ENCODE data around the gene PTPRK.

Gene PTPRK

DNA sequence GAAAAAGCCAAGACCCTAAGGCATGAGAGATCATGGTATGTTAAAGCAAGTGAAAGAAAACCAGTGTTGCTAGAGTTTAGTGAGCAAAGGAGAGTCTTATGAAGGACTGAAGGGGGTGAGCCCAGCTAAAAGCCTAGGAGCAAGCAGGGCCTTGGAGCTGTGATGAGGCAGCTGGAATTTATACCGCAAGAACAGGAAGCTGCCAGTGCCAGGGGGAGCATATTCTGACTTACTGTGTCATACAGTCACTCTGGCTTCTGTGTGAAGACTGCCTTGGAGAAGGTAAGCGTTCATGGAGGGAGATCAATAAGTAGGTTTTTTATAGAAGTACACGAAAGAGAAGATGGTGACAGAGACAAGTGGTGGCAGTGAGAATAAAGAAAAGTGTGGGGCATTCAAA lies 310.6 kb downstream of the PTPRK start:
- DNase-seq = peak in 1 of 2 donors; percentile 3
- H3K4ac ChIP-seq (ENCODE audit: low read depth, low read length) = no peak overlapping the region
- no peak overlapping the region for H3K4me2 ChIP-seq (ENCODE audit: low read length)
- H3K4me3 ChIP-seq (ENCODE audit: low read depth, low read length) = no peak overlapping the region
- H3K4me1 ChIP-seq (ENCODE audit: control insufficient read depth in 1 of 2, insufficient read depth in 2 of 2, low read length in 2 of 2) = no peaks in the 10 kb centered on the region
- no peak overlapping the region for H3K18ac ChIP-seq (ENCODE audit: low read length)
- no peak overlapping the region for H4K12ac ChIP-seq (ENCODE audit: low read depth, low read length)
- no peak overlapping the region for H3K23ac ChIP-seq (ENCODE audit: low read length)
- no peak overlapping the region for H2AK5ac ChIP-seq (ENCODE audit: low read length)
- H3K27me3 ChIP-seq (ENCODE audit: insufficient read depth, low read length) = no peaks in the 10 kb centered on the region
- H3K9me3 ChIP-seq (ENCODE audit: insufficient read depth, low read depth, low read length) = no peaks in the 10 kb centered on the region
- no peaks in the 10 kb centered on the region for H3K79me2 ChIP-seq (ENCODE audit: control insufficient read depth, insufficient read depth, low read length, poor library complexity)
- H3K9ac ChIP-seq (ENCODE audit: low read length) = no peak overlapping the region
- H4K8ac ChIP-seq (ENCODE audit: low read depth, low read length) = no peak overlapping the region
- H2BK12ac ChIP-seq (ENCODE audit: low read length) = no peak overlapping the region
- H3K14ac ChIP-seq (ENCODE audit: low read length) = no peak overlapping the region
- no peak overlapping the region for H4K91ac ChIP-seq (ENCODE audit: low read depth, low read length)
- H3K27ac ChIP-seq (ENCODE audit: low read depth, low read length) = no peak overlapping the region
- no peak overlapping the region for H2BK5ac ChIP-seq (ENCODE audit: low read depth, low read length, poor library complexity)
- no peaks in the 10 kb centered on the region for H3K36me3 ChIP-seq (ENCODE audit: control insufficient read depth in 1 of 2, insufficient read depth in 2 of 2, low read length in 2 of 2)
- WGBS (ENCODE audit: extremely low coverage, insufficient coverage, insufficient read length) = no CpG with 5 or more reads among the region's 3 CpGs
- H3K79me1 ChIP-seq (ENCODE audit: low read length) = no peaks in the 10 kb centered on the region
- H2BK120ac ChIP-seq (ENCODE audit: insufficient read depth, low read length, poor library complexity) = no peak overlapping the region
- H2AFZ ChIP-seq (ENCODE audit: insufficient read depth, low read length, poor library complexity) = no peak overlapping the region

GRCh38 chr6:128208851-128209580 lies 311.4 kb downstream of the PTPRK start:
- Histone ChIP-seq H3K4me2 (ENCODE audit: low read length) (no peak overlapping the region), H3K14ac (ENCODE audit: low read length) (no peak overlapping the region), H3K4me3 (ENCODE audit: low read depth, low read length) (no peak overlapping the region), H4K12ac (ENCODE audit: low read depth, low read length) (no peak overlapping the region), H4K91ac (ENCODE audit: low read depth, low read length) (no peak overlapping the region), H2AFZ (ENCODE audit: insufficient read depth, low read length, poor library complexity) (no peak overlapping the region), H3K27ac (ENCODE audit: low read depth, low read length) (no peak overlapping the region), H3K27me3 (ENCODE audit: insufficient read depth, low read length) (no peaks in the 10 kb centered on the region), H2BK5ac (ENCODE audit: low read depth, low read length, poor library complexity) (no peak overlapping the region), H3K79me2 (ENCODE audit: control insufficient read depth, insufficient read depth, low read length, poor library complexity) (no peaks in the 10 kb centered on the region), H3K9me3 (ENCODE audit: insufficient read depth, low read depth, low read length) (no peaks in the 10 kb centered on the region), H3K18ac (ENCODE audit: low read length) (no peak overlapping the region), H3K4me1 (ENCODE audit: control insufficient read depth in 1 of 2, insufficient read depth in 2 of 2, low read length in 2 of 2) (no peaks in the 10 kb centered on the region), H2AK5ac (ENCODE audit: low read length) (no peak overlapping the region), H4K8ac (ENCODE audit: low read depth, low read length) (no peak overlapping the region), H3K79me1 (ENCODE audit: low read length) (no peaks in the 10 kb centered on the region), H2BK12ac (ENCODE audit: low read length) (no peak overlapping the region), H3K36me3 (ENCODE audit: control insufficient read depth in 1 of 2, insufficient read depth in 2 of 2, low read length in 2 of 2) (no peaks in the 10 kb centered on the region), H3K9ac (ENCODE audit: low read length) (no peak overlapping the region), H3K4ac (ENCODE audit: low read depth, low read length) (no peak overlapping the region), H3K23ac (ENCODE audit: low read length) (no peak overlapping the region), H2BK120ac (ENCODE audit: insufficient read depth, low read length, poor library complexity) (no peak overlapping the region)
- no peak for DNase-seq
- WGBS (ENCODE audit: extremely low coverage, insufficient coverage, insufficient read length) = no CpG with 5 or more reads among the region's 5 CpGs

GRCh38 chr6:128208078-128208477 lies 312.3 kb downstream of the PTPRK start:
- Histone ChIP-seq H2BK120ac (ENCODE audit: insufficient read depth, low read length, poor library complexity) (no peak overlapping the region), H2AK5ac (ENCODE audit: low read length) (no peak overlapping the region), H3K79me1 (ENCODE audit: low read length) (no peaks in the 10 kb centered on the region), H3K4me1 (ENCODE audit: control insufficient read depth in 1 of 2, insufficient read depth in 2 of 2, low read length in 2 of 2) (no peaks in the 10 kb centered on the region), H3K36me3 (ENCODE audit: control insufficient read depth in 1 of 2, insufficient read depth in 2 of 2, low read length in 2 of 2) (no peaks in the 10 kb centered on the region), H3K14ac (ENCODE audit: low read length) (no peak overlapping the region), H3K18ac (ENCODE audit: low read length) (no peak overlapping the region), H3K4ac (ENCODE audit: low read depth, low read length) (no peak overlapping the region), H3K27ac (ENCODE audit: low read depth, low read length) (no peak overlapping the region), H3K4me3 (ENCODE audit: low read depth, low read length) (no peak overlapping the region), H3K9me3 (ENCODE audit: insufficient read depth, low read depth, low read length) (no peaks in the 10 kb centered on the region), H3K27me3 (ENCODE audit: insufficient read depth, low read length) (no peaks in the 10 kb centered on the region), H2BK5ac (ENCODE audit: low read depth, low read length, poor library complexity) (no peak overlapping the region), H3K9ac (ENCODE audit: low read length) (no peak overlapping the region), H2AFZ (ENCODE audit: insufficient read depth, low read length, poor library complexity) (no peak overlapping the region), H4K12ac (ENCODE audit: low read depth, low read length) (no peak overlapping the region), H3K79me2 (ENCODE audit: control insufficient read depth, insufficient read depth, low read length, poor library complexity) (no peaks in the 10 kb centered on the region), H4K91ac (ENCODE audit: low read depth, low read length) (no peak overlapping the region), H3K4me2 (ENCODE audit: low read length) (no peak overlapping the region), H3K23ac (ENCODE audit: low read length) (no peak overlapping the region), H2BK12ac (ENCODE audit: low read length) (no peak overlapping the region), H4K8ac (ENCODE audit: low read depth, low read length) (no peak overlapping the region)
- no peak for DNase-seq

DNA sequence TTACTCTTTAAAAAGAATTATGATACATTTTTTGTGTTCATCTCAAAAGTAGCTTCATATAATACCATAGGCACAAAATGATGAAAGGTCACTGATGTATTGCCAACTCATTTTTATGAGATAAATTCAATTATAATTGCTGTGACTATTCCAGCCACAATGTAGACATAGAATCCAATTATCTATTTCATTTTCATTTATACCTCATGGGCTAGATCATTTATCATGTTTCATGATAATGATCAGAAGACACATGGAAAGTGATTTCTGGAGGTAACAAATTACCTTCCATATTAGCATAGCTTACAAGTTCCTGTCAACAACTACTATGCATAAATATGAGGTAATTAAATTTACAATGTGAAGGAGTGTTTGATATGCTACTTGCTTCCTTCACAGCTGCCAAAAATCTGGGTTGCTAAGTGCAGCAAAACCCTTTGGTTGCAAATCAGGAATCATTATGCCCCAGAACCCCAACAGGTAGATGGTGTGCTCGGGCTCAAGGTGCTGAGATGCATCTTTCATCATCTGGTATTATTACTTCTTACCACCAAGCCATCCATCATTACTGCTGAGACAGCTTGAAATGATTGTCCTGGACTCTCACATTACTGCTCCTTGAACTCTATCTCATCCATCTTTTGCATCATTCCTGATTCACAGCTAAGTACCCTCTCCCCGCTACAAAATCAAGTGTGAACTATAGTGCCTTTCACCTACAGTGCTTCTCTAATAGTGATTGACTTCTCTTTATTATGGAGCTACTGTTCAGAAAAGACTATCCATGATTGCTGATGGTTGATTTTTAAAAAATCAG lies 313.6 kb downstream of the PTPRK start:
- Histone ChIP-seq H3K18ac (ENCODE audit: low read length) (no peak overlapping the region), H3K4ac (ENCODE audit: low read depth, low read length) (no peak overlapping the region), H2BK12ac (ENCODE audit: low read length) (no peak overlapping the region), H4K12ac (ENCODE audit: low read depth, low read length) (no peak overlapping the region), H4K8ac (ENCODE audit: low read depth, low read length) (no peak overlapping the region), H3K4me2 (ENCODE audit: low read length) (no peak overlapping the region), H3K79me2 (ENCODE audit: control insufficient read depth, insufficient read depth, low read length, poor library complexity) (no peaks in the 10 kb centered on the region), H3K4me3 (ENCODE audit: low read depth, low read length) (no peak overlapping the region), H2AK5ac (ENCODE audit: low read length) (no peak overlapping the region), H2BK120ac (ENCODE audit: insufficient read depth, low read length, poor library complexity) (no peak overlapping the region), H3K14ac (ENCODE audit: low read length) (no peak overlapping the region), H3K27ac (ENCODE audit: low read depth, low read length) (no peak overlapping the region), H3K9ac (ENCODE audit: low read length) (no peak overlapping the region), H3K4me1 (ENCODE audit: control insufficient read depth in 1 of 2, insufficient read depth in 2 of 2, low read length in 2 of 2) (no peaks in the 10 kb centered on the region), H3K23ac (ENCODE audit: low read length) (no peak overlapping the region), H2AFZ (ENCODE audit: insufficient read depth, low read length, poor library complexity) (no peak overlapping the region), H3K27me3 (ENCODE audit: insufficient read depth, low read length) (no peaks in the 10 kb centered on the region), H3K79me1 (ENCODE audit: low read length) (no peaks in the 10 kb centered on the region), H3K36me3 (ENCODE audit: control insufficient read depth in 1 of 2, insufficient read depth in 2 of 2, low read length in 2 of 2) (no peaks in the 10 kb centered on the region), H3K9me3 (ENCODE audit: insufficient read depth, low read depth, low read length) (no peaks in the 10 kb centered on the region), H4K91ac (ENCODE audit: low read depth, low read length) (no peak overlapping the region), H2BK5ac (ENCODE audit: low read depth, low read length, poor library complexity) (no peak overlapping the region)
- DNase-seq = no peak
- WGBS (ENCODE audit: extremely low coverage, insufficient coverage, insufficient read length) = no CpG with 5 or more reads among the region's 2 CpGs
